ENCODE measurements around the gene ANKRD55.

DNA sequence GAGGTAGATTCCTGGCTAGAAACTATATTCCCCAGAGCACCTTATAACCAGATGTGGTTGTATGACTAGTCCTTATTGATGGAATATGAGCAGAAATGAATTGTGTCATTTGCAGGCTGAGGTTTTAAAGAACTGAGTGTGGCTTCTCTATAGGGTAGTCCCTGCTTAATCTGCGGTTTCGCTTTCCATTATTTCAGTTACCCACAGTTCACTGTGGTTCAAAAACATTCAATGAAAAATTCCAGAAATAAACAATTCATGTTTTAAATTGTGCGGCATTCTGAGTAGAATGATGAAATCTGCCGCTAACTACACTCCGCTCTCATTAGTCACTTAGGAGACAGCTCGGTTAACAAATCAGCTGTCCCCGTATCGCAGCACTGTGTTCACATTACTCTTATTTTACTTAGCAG is 65.1 kb downstream of the ANKRD55 start:
- TF ChIP-seq, protein P1, sequence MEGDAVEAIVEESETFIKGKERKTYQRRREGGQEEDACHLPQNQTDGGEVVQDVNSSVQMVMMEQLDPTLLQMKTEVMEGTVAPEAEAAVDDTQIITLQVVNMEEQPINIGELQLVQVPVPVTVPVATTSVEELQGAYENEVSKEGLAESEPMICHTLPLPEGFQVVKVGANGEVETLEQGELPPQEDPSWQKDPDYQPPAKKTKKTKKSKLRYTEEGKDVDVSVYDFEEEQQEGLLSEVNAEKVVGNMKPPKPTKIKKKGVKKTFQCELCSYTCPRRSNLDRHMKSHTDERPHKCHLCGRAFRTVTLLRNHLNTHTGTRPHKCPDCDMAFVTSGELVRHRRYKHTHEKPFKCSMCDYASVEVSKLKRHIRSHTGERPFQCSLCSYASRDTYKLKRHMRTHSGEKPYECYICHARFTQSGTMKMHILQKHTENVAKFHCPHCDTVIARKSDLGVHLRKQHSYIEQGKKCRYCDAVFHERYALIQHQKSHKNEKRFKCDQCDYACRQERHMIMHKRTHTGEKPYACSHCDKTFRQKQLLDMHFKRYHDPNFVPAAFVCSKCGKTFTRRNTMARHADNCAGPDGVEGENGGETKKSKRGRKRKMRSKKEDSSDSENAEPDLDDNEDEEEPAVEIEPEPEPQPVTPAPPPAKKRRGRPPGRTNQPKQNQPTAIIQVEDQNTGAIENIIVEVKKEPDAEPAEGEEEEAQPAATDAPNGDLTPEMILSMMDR (conservative IDR thresholded peaks at IDR 0.05; ENCODE audit: low read length) = no peak
- TF ChIP-seq EZH2phosphoT487 (IDR thresholded peaks at IDR 0.05; ENCODE audit: borderline replicate concordance, low read depth, low read length) = no peak
